ENCODE results near the gene SEMA3E.

SEMA3E gene

GRCh38 chr7:83337050-83337449 lies 311.9 kb downstream of the SEMA3E start:
- DNase-seq = no peak

- no peak for DNase-seq
Measured at GRCh38 chr7:83326223-83326622, 322.7 kb downstream of the SEMA3E start.

- DNase-seq = no peak
Measured at GRCh38 chr7:83325083-83325482, 323.9 kb downstream of the SEMA3E start.

- no peak for DNase-seq
Measured at GRCh38 chr7:83324596-83324995, 324.3 kb downstream of the SEMA3E start.

- no peak for DNase-seq
Measured at GRCh38 chr7:83321011-83321410, 327.9 kb downstream of the SEMA3E start.

GRCh38 chr7:83313931-83314330 lies 335.0 kb downstream of the SEMA3E start:
- no peak for DNase-seq

Measured in DMS153 (cell line).